Omental fat pad (tissue), 4 donors: Measurements from ENCODE around the gene PDCD10. TPM values are rescaled to one million over a fixed set of nuclear protein-coding genes. Genes with fewer than 3 reads are reported as not detected.

Source experiments
- ATAC-seq: fragments of 150-250 bp; one replicate; pipeline ENCODE4 v1.9.1; 2016; ENCODE audit warnings: mild to moderate bottlenecking, moderate library complexity; ENCODE audit not compliant: low FRiP score
- DNase-seq: peaks from one replicate; pipeline ENCODE4 v3.0.0-alpha.2; 2019; ENCODE audit warnings: low spot score
- total RNA-seq, 4 donors: library from RNA; depleted of rRNA; stranded (reverse); fragments of >200 nt; gene quantifications; one replicate each; pipeline ENCODE4 v1.1.0, GENCODE V29; 2016
- TF ChIP-seq, protein P1 (sequence below), 3 donors: fragments of 450-650 bp; IDR thresholded peaks; one replicate each; pipeline ENCODE4 v1.5.1; 2016 to 2017; ENCODE audit warnings: antibody characterized with exemption in 3 of 3, mild to moderate bottlenecking in 3 of 3, moderate library complexity in 2 of 3

The PDCD10 gene
- total RNA-seq, 4 donors from 2014 or later: 46.7 to 66.8 (median 58.0) TPM

DNA sequence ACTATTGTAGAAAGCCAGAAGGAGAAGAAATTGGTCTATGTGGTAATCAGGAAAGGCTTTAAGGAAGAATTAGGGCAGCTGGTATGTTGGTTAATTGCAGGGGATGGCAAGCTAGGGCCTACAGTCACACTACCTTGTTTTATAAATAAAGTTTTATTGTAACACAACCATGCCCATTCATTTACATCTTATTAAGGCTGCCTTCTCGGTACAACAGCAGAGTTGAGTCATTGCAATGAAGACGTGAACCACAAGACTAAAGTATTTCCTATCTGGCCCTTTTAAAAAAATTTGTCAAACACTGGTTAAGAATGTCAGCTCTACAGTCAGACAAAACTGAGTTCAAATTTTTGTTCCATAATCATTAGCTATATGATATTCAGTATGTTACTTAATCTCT is 9.1 kb upstream of the PDCD10 start:
- ATAC-seq (no peak), DNase-seq (no peak)
- TF ChIP-seq, protein P1, sequence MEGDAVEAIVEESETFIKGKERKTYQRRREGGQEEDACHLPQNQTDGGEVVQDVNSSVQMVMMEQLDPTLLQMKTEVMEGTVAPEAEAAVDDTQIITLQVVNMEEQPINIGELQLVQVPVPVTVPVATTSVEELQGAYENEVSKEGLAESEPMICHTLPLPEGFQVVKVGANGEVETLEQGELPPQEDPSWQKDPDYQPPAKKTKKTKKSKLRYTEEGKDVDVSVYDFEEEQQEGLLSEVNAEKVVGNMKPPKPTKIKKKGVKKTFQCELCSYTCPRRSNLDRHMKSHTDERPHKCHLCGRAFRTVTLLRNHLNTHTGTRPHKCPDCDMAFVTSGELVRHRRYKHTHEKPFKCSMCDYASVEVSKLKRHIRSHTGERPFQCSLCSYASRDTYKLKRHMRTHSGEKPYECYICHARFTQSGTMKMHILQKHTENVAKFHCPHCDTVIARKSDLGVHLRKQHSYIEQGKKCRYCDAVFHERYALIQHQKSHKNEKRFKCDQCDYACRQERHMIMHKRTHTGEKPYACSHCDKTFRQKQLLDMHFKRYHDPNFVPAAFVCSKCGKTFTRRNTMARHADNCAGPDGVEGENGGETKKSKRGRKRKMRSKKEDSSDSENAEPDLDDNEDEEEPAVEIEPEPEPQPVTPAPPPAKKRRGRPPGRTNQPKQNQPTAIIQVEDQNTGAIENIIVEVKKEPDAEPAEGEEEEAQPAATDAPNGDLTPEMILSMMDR (IDR thresholded peaks at IDR 0.05): no peak

- DNase-seq (no peak), ATAC-seq (no peak)
- TF ChIP-seq, protein P1 (IDR thresholded peaks at IDR 0.05): no peak
Observed at GRCh38 chr3:167742338-167742737, 7.6 kb upstream of the PDCD10 start.

- no peak for ATAC-seq
- no peak for DNase-seq
- TF ChIP-seq, protein P1 (IDR thresholded peaks at IDR 0.05): no peak
Observed at GRCh38 chr3:167740961-167741587, 6.4 kb upstream of the PDCD10 start.

GRCh38 chr3:167739190-167739810 is 4.6 kb upstream of the PDCD10 start:
- ATAC-seq (no peak), DNase-seq (no peak)

DNA sequence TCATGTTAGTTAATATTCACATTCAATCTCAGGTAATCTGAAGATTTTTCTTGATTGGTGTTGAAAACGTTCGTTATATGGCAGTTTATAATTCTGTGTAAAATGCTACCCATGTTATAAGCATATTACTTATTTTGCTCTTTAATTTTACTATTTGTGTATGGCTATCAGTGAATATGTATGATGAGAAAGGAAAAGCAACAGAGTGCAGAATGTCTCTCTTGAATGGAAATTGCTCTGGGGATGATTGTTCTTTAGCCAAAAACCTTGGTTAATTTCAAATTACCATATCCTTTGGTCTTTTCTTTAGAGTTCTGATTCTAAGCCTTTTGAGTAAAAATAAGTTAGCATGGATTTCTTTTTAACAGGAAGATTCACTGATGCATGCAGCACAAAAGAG is 3.3 kb upstream of the PDCD10 start:
- ATAC-seq: no peak
- DNase-seq: no peak
- TF ChIP-seq, protein P1 (IDR thresholded peaks at IDR 0.05): no peak

More at GRCh38 chr3:167739190-167739810, 4.6 kb upstream of the PDCD10 start:
- TF ChIP-seq, protein P1 (IDR thresholded peaks at IDR 0.05): no peak

GRCh38 chr3:167736997-167737396 is 2.3 kb upstream of the PDCD10 start:
- DNase-seq (no peak), ATAC-seq (no peak)
- TF ChIP-seq, protein P1 (IDR thresholded peaks at IDR 0.05): no peak

DNA sequence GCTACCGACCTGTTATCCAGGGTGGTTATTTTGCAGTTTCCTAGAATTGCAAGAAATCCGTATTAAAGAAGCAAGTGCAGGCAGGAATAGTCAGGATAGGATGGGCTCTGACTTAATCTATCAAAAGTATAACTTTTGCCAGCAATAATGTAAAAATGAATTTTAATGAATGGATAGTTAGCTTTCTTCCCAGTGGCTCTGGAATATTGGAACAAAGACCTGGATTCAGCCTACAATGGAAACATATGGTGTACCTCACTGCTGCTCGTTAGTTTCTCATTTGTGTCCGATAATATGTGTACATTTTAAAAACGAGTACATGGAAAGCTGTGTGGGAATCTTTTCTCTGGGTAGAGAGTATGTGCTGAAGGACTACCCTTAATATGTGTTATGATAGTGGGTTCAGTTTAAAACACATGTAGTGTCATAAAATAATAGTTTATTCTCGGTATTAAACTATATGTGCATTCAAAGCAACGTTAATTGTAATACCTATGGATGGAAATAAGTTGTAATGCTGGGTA is 1.6 kb upstream of the PDCD10 start:
- TF ChIP-seq, protein P1 (IDR thresholded peaks at IDR 0.05): no peak
- ATAC-seq (no peak), DNase-seq (no peak)
